GM23248 (cell line): ENCODE data around the gene CCDC86. TPM values are rescaled to one million over a fixed set of nuclear protein-coding genes. Genes with fewer than 3 reads are reported as not detected.
A peak's percentile ranks its signal among the peaks of the same experiment; 100 is the strongest.

Experiments
- DNase-seq: peaks from one replicate; pipeline ENCODE4 v3.0.0-alpha.2; 2015
- H2AFZ ChIP-seq: fragments of 200-600 bp; sonication (generic); 2 replicates; pipeline ENCODE4 v1.6.1; 2016; ENCODE audit warnings: antibody characterized with exemption
- H3F3A ChIP-seq: fragments of 200-600 bp; sonication (generic); 2 replicates; pipeline ENCODE4 v1.6.1; 2016; ENCODE audit warnings: mild to moderate bottlenecking, antibody characterized with exemption, mixed run types; ENCODE audit not compliant: insufficient read depth
- H3K27ac ChIP-seq: fragments of 200-600 bp; sonication (generic); 2 replicates; pipeline ENCODE4 v1.5.1; 2016; ENCODE audit warnings: mild to moderate bottlenecking
- H3K27me3 ChIP-seq: fragments of 200-600 bp; sonication (generic); replicated peaks from 2 replicates; pipeline ENCODE4 v1.6.1; 2016; ENCODE audit warnings: mild to moderate bottlenecking; ENCODE audit not compliant: insufficient read depth
- H3K36me3 ChIP-seq: fragments of 200-600 bp; sonication (generic); 2 replicates; pipeline ENCODE4 v1.6.1; 2016; ENCODE audit warnings: low read depth, mild to moderate bottlenecking
- H3K4me1 ChIP-seq: fragments of 200-600 bp; sonication (generic); 2 replicates; pipeline ENCODE4 v1.6.1; 2016; ENCODE audit warnings: mild to moderate bottlenecking; ENCODE audit not compliant: insufficient read depth
- H3K4me2 ChIP-seq: fragments of 200-600 bp; sonication (generic); one replicate; pipeline ENCODE4 v1.6.1; 2016; ENCODE audit warnings: mild to moderate bottlenecking; ENCODE audit not compliant: unreplicated experiment
- H3K4me3 ChIP-seq: fragments of 200-600 bp; sonication (generic); 2 replicates; pipeline ENCODE4 v1.5.1; 2016; ENCODE audit warnings: mild to moderate bottlenecking
- H3K79me2 ChIP-seq: fragments of 200-600 bp; sonication (generic); 2 replicates; pipeline ENCODE4 v1.6.1; 2016; ENCODE audit warnings: mild to moderate bottlenecking; ENCODE audit not compliant: insufficient read depth
- H3K9ac ChIP-seq: fragments of 200-600 bp; sonication (generic); 2 replicates; pipeline ENCODE4 v1.6.1; 2016; ENCODE audit warnings: mild to moderate bottlenecking
- H3K9me2 ChIP-seq: fragments of 200-600 bp; sonication (generic); 2 replicates; pipeline ENCODE4 v1.6.1; 2016; ENCODE audit warnings: mixed run types, mild to moderate bottlenecking, moderate library complexity; ENCODE audit not compliant: insufficient read depth
- H3K9me3 ChIP-seq: fragments of 200-600 bp; sonication (generic); one replicate; pipeline ENCODE4 v1.6.1; 2017; ENCODE audit warnings: low read depth
- H4K20me1 ChIP-seq: fragments of 200-600 bp; sonication (generic); 2 replicates; pipeline ENCODE4 v1.6.0; 2016; ENCODE audit not compliant: insufficient read depth
- EZH2 ChIP-seq: fragments of 200-600 bp; sonication (generic); IDR thresholded peaks from 2 replicates; pipeline ENCODE4 v1.6.1; 2018; ENCODE audit warnings: antibody characterized with exemption, mild to moderate bottlenecking; ENCODE audit not compliant: insufficient read depth, poor library complexity, severe bottlenecking
- EZH2phosphoT487 ChIP-seq: fragments of 200-600 bp; sonication (generic); IDR thresholded peaks from 2 replicates; pipeline ENCODE4 v1.6.1; 2018; ENCODE audit warnings: antibody characterized with exemption, moderate library complexity, mild to moderate bottlenecking, low read depth; ENCODE audit not compliant: insufficient read depth
- WGBS, 2 experiments: methylation state at CpG; one replicate each; pipeline ENCODE4 v1.1.6; 2015 to 2017; ENCODE audit warnings: low lambda C conversion rate in 2 of 2, low coverage in 1 of 2; ENCODE audit errors: missing lambda C conversion rate in 2 of 2; 5-methylcytosine and 5-hydroxymethylcytosine counted together
- in situ Hi-C: fragments of 300-500 bp; cut with MboI; formaldehyde crosslinking; loops from 2 replicates; pipeline ENCODE4 v1.15.0; 2020
- polyA plus RNA-seq: library from polyadenylated mRNA; unstranded; fragments of >200 nt; fragmentation: Nextera tagmentation; extraction: Ambion mirVana; gene quantifications from 2 replicates; pipeline ENCODE4 v1.2.1, GENCODE V29; 2016
- total RNA-seq: library from RNA; depleted of rRNA; stranded (reverse); fragments of >200 nt; shearing (Covaris generic); gene quantifications from 2 replicates; pipeline ENCODE4 v1.2.3, GENCODE V29; 2014

CCDC86 gene
- total and polyA plus RNA-seq, 2 experiments from 2014 or later: 10.7 to 37.6 TPM

DNA sequence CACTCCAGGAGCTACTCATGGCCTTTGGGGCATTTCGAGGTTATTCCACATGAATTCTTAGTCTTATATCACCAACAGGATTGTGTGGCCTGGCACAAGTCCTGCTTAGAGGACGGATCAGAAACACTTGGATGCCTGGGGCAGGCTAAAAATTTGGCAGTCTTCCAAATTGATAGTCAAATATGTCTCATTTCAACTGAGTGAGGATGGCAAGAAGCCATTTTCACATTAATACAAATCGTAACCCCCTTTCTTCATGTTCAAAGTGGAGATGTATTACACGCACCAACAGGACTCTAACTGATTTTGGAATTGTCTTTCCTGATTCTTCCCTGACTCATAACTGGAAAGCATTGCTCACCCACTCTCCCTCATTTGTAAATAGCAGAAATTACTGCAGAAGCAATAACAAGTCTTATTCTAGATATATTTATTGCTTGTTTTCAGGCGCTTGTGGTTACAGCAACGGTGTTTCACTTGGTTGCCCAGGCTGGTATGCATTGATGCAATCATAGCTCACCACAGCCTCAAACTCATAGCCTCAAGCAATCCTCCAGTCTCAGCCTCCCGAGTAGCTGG, 10.3 kb upstream of the CCDC86 start:
- peak; percentile 56 for DNase-seq
- no peak overlapping the region for H2AFZ ChIP-seq
- no peak overlapping the region for H3K4me3 ChIP-seq
- no peak overlapping the region for H3K27ac ChIP-seq
- H3K9ac ChIP-seq: no peak overlapping the region
- no peaks in the 10 kb centered on the region for H3K9me3 ChIP-seq
- peaks cover 9% of the 10 kb centered on the region for H3F3A ChIP-seq
- no peaks in the 10 kb centered on the region for H3K79me2 ChIP-seq
- H3K4me2 ChIP-seq: no peak overlapping the region
- 0 out of 2 replicates have a peak, but pooled peaks cover 4% of the 10 kb centered on the region for H3K4me1 ChIP-seq
- no peaks in the 10 kb centered on the region for H3K36me3 ChIP-seq
- TF ChIP-seq EZH2 (no peak), EZH2phosphoT487 (no peak)
- peaks cover 9% of the 10 kb centered on the region for H3K27me3 ChIP-seq
- WGBS, 2 experiments: 17 to 21% methylated on average over 7 of the region's 7 CpGs
- no peaks in the 10 kb centered on the region for H3K9me2 ChIP-seq
- H4K20me1 ChIP-seq: no peaks in the 10 kb centered on the region
- in situ Hi-C loops: loop anchor here (10.0 kb wide), 1 partner anchor 63 kb away; no protein-coding TSS in a partner anchor

DNA sequence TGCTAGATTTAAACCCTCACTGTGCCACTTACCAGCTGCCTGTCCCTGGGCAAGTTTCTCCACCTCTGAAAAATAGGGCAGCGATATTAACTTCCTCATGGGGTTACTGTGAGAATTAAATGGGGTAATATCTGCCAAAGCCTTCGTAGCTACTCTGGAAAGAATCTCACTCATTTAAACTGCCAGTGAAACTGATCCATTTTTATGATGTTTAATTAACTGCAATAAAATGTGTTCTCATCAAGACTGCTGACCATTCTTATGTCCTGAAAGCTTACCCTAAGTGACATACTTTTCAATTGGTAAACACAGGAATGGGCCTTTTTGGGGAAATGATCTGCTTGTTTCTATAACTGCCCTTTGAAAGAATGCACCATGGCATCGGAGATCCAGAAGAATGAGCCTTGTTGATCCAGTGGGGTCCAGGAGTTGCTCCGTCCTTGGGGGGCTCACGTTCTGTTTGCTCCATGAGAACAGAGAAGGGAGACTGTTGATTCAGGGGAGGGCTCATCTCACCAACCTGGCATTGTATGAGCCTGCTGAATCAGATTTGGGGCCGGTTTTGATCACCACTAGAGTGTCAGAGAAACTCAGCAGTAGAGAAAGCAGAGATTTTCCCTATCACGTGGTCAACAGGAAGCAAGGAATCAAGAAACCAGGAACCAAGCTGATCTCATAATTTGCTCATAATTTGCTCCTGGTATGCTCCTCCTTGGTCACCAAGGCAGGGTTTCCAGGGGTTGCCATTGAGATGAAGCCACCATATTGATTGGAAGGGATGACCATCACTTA, 7.0 kb upstream of the CCDC86 start:
- H3K9ac ChIP-seq: no peak overlapping the region
- H2AFZ ChIP-seq: peak overlapping the region; percentile 62
- peak; percentile 18 for DNase-seq
- H3K4me3 ChIP-seq: no peak overlapping the region
- H3K9me2 ChIP-seq: no peaks in the 10 kb centered on the region
- peak overlapping the region; percentile 18 for H3K4me2 ChIP-seq
- H3K27me3 ChIP-seq: peaks cover 6% of the 10 kb centered on the region; the same call in 1 of the 2 replicates
- no peaks in the 10 kb centered on the region for H3K9me3 ChIP-seq
- 53 to 54% methylated on average over 7 of the region's 7 CpGs for WGBS, 2 experiments
- 0 out of 2 replicates have a peak, but pooled peaks cover 4% of the 10 kb centered on the region for H3K4me1 ChIP-seq
- no peaks in the 10 kb centered on the region for H4K20me1 ChIP-seq
- TF ChIP-seq EZH2phosphoT487: no peak
- TF ChIP-seq EZH2: no peak
- H3K27ac ChIP-seq: no peak overlapping the region
- no peaks in the 10 kb centered on the region for H3K79me2 ChIP-seq
- in situ Hi-C loops: loop anchor here (10.0 kb wide), 1 partner anchor 60 kb away; no protein-coding TSS in a partner anchor
- H3F3A ChIP-seq: peaks cover 9% of the 10 kb centered on the region
- H3K36me3 ChIP-seq: no peaks in the 10 kb centered on the region

DNA sequence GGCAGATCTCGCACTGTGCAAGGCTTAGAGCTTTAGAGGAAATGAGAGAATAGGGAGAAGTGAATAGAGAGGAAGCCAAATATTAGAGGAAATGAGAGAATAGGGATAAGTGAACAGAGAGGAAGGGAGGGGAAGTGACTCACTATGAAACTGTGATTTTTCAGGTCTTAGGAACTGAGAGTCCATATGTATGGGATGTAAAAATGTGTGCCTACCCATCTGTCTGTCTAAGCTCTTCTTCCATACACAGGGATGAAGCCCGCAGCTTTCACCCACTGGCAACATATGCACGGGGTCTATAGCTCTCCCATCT, 6.4 kb upstream of the CCDC86 start:
- no peaks in the 10 kb centered on the region for H3K9me2 ChIP-seq
- WGBS, 2 experiments: 56 to 63% methylated on average over 3 of the region's 3 CpGs
- DNase-seq: no peak
- H3K27me3 ChIP-seq: peaks cover 6% of the 10 kb centered on the region; the same call in 1 of the 2 replicates
- no peaks in the 10 kb centered on the region for H3K79me2 ChIP-seq
- no peaks in the 10 kb centered on the region for H3K36me3 ChIP-seq
- no peak for TF ChIP-seq EZH2
- no peak for TF ChIP-seq EZH2phosphoT487
- no peak overlapping the region for H3K27ac ChIP-seq
- no peaks in the 10 kb centered on the region for H4K20me1 ChIP-seq
- no peak overlapping the region for H3K9ac ChIP-seq
- in situ Hi-C loops: loop anchor here (10.0 kb wide), 1 partner anchor 59 kb away; no protein-coding TSS in a partner anchor
- H3K4me1 ChIP-seq: peaks cover 9% of the 10 kb centered on the region; the same call in 1 of the 2 replicates
- H3K4me3 ChIP-seq: no peak overlapping the region
- H3F3A ChIP-seq: peaks cover 9% of the 10 kb centered on the region
- H3K9me3 ChIP-seq: no peaks in the 10 kb centered on the region
- H2AFZ ChIP-seq: peak overlapping the region; percentile 62
- peak overlapping the region; percentile 18 for H3K4me2 ChIP-seq

DNA sequence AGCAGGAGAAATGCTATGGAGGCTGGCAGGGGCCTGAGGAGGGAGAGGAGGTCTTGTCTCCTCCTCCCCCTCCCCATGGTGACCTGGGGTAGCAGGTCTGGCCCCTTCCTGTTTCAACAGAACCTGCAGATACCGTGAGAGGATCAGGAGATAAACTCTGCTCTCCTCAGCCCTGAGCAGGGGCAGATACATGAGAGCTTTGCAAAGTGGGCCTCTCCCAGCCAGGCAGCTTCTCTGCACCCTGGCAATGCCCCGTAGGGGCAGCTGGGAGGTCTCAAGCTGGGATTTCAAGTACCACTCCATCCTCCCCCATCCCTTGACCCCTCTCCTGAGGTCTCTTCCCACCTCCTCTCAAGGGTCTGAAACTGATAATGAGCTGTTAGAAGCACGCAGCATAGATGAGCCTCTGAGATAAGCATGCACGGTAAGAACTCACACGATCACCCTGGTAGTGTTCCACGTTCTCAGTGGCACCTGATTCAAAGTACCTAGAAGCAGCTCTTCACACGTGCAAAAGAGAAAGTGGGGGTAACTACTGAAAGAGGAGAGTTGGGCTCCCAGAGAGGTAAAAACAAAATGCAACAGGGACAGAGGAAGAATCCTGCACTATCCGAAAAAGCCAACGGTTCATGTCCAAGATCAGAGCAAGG, 4.9 kb upstream of the CCDC86 start:
- Histone ChIP-seq H3K9me3 (no peaks in the 10 kb centered on the region), H3K36me3 (no peaks in the 10 kb centered on the region), H3K4me1 (peaks cover 18% of the 10 kb centered on the region), H3K4me2 (no peak overlapping the region), H3K27me3 (peaks cover 6% of the 10 kb centered on the region; the same call in 1 of the 2 replicates), H3K79me2 (peaks cover under 1% of the 10 kb centered on the region; the same call in 1 of the 2 replicates), H3K4me3 (no peak overlapping the region), H3F3A (peaks cover 8% of the 10 kb centered on the region), H3K9me2 (no peaks in the 10 kb centered on the region), H3K9ac (no peak overlapping the region), H4K20me1 (no peaks in the 10 kb centered on the region), H3K27ac (no peak overlapping the region), H2AFZ (no peak overlapping the region)
- no peak for DNase-seq
- in situ Hi-C loops: loop anchor here (10.0 kb wide), 1 partner anchor 58 kb away; no protein-coding TSS in a partner anchor
- TF ChIP-seq EZH2 (no peak), EZH2phosphoT487 (no peak)
- 43 to 51% methylated on average over 9 of the region's 9 CpGs for whole genome bisulfite sequencing, 2 experiments
